Measurements from ENCODE around the gene TOR4A. TPM values are rescaled to one million over a fixed set of nuclear protein-coding genes. Genes with fewer than 3 reads are reported as not detected.
"Not testable (repeated sequence)": the region's sequence is repeated elsewhere in the genome, so short reads cannot be mapped to it uniquely, and the experiment has no call there.

TOR4A gene
- total RNA-seq, 1 donor from 2014 or later, result 3.6 TPM

- DNase-seq (ENCODE audit: low read depth), result peak; percentile 96
These were observed 39.5 kb upstream of the TOR4A start for GRCh38 chr9:137237759-137238726.

DNA sequence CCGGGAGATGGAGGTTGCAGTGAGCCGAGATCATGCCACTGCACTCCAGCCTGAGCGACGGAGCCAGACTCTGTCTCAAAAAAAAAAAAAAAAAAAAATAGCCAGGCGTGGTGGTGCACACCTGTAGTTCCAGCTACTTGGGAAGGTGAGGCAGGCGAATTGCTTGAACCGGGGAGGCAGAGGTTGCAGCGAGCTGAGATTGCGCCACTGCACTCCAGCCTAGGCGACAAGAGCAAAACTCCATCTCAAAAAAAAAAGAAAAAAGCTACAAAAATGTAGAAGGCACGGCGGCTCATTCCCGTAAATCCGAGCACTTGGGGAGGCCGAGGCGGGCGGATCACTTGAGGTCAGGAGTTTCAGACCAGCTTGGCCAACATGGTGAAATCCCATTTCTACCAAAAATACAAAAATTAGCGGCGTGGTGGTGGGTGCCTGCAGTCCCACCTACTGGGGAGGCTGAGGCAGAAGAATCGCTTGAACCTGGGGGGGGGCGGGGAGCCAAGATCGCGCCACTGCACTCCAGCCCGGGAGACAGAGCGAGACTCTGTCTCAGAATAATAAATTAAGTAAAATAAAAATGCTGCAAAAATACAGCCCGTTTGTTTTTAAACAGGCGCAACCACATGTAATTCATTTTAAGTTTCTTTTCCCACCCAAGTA, 37.9 kb upstream of the TOR4A start:
- DNase-seq (ENCODE audit: low read depth), result not testable (repeated sequence)

- peak; percentile 92 for DNase-seq (ENCODE audit: low read depth)
These were observed 37.1 kb upstream of the TOR4A start for GRCh38 chr9:137240318-137240840.

GRCh38 chr9:137240841-137241489, 36.6 kb upstream of the TOR4A start, which contains the start of gene TUBB4B:
Gene TUBB4B (plus strand): TSS chr9:137241287. CDS start chr9:137241361, 74 bp downstream.
- peak; percentile 100 for DNase-seq (ENCODE audit: low read depth)

DNA sequence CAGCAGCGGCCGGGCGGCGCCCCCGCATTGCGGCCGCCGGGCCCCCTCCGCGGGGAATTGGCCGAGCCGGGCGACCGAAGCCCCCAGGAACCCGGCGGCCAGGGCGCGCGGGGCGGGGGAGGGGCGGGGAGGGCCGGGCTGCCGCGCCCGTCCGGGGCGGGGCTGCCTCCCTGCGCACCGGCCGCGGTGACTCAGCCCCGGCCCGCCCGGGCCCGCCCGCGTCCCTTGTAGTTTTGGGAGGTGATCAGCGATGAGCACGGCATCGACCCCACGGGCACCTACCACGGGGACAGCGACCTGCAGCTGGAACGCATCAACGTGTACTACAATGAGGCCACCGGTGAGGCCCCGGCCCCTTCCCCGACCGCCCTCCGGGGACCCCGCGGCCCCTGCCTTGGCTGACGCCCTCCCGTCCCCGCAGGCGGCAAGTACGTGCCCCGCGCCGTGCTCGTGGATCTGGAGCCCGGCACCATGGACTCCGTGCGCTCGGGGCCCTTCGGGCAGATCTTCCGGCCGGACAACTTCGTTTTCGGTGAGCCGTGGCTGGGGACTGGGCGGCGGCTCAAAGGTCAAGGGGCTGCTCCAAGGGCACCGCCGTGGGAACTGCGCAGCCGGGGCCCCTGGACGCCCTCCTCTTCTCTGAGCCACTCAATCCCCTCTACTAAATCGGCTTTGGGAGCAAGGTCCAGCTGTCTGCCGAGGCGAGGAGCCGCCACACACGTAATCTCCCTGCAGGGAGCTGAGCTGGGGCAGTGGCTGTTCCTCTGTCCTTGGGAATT, 35.8 kb upstream of the TOR4A start:
- DNase-seq (ENCODE audit: low read depth), result peak; percentile 50

DNA sequence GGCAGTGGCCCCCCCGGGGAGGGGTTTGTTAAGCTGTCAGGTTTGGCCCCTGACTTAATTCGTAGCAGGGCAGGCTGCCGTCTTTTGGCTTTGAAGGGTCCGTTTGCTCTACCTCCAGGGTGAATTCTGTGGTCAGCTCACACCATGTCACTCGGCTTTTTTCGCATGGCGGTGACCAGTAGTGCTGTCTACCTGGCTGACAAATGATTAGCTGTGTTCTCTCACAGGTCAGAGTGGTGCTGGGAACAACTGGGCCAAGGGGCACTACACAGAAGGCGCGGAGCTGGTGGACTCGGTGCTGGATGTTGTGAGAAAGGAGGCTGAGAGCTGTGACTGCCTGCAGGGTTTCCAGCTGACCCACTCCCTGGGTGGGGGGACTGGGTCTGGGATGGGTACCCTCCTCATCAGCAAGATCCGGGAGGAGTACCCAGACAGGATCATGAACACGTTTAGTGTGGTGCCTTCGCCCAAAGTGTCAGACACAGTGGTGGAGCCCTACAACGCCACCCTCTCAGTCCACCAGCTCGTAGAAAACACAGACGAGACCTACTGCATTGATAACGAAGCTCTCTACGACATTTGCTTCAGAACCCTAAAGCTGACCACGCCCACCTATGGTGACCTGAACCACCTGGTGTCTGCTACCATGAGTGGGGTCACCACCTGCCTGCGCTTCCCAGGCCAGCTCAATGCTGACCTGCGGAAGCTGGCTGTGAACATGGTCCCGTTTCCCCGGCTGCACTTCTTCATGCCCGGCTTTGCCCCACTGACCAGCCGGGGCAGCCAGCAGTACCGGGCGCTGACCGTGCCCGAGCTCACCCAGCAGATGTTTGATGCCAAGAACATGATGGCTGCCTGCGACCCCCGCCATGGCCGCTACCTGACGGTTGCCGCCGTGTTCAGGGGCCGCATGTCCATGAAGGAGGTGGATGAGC, 35.0 kb upstream of the TOR4A start:
- DNase-seq (ENCODE audit: low read depth), result no peak

- not testable (repeated sequence) for DNase-seq (ENCODE audit: low read depth)
These were observed 34.3 kb upstream of the TOR4A start for GRCh38 chr9:137243266-137243625.

DNA sequence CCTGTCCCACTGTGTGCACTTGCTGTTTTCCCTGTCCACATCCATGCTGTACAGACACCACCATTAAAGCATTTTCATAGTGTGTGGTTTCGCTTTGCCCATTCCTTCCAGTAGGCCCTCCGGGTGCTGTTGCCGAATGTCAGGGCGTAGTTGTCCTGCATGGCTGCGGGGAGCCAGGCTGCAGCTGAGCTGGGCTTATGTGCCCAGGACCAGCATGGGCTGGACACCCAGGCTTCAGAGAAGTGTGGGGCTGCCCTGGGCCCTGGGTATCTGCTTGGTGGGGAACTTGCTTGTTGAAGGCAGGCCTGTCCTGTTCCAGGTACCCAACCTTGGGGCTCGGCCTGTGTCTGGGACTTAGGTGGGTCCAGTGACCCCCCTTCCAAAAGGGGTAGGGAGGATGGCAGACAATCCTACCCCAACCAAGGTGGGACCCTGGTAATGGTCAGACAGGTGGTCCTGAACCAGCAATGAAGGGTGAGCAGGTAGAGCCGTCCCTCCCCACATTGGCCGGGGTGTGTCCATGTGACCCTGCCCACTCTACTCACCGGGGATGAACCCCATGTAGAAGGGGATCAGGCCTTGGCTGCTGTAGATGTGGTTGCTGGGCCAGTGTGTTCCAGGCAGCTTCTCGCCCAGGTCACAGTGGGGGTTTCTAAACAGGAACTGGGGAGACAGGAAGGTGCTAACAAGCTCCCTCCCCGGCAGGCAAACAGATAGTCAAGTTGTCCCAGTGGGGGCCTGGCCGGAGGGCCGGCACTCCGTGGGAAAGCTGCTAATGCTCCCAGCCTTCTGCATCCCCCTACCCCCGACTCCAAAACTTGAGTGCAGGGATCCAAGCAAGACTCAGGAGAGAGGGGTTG, 33.7 kb upstream of the TOR4A start:
- no peak for DNase-seq (ENCODE audit: low read depth)

- no peak for DNase-seq (ENCODE audit: low read depth)
These were observed 32.8 kb upstream of the TOR4A start for GRCh38 chr9:137244486-137245449.

DNA sequence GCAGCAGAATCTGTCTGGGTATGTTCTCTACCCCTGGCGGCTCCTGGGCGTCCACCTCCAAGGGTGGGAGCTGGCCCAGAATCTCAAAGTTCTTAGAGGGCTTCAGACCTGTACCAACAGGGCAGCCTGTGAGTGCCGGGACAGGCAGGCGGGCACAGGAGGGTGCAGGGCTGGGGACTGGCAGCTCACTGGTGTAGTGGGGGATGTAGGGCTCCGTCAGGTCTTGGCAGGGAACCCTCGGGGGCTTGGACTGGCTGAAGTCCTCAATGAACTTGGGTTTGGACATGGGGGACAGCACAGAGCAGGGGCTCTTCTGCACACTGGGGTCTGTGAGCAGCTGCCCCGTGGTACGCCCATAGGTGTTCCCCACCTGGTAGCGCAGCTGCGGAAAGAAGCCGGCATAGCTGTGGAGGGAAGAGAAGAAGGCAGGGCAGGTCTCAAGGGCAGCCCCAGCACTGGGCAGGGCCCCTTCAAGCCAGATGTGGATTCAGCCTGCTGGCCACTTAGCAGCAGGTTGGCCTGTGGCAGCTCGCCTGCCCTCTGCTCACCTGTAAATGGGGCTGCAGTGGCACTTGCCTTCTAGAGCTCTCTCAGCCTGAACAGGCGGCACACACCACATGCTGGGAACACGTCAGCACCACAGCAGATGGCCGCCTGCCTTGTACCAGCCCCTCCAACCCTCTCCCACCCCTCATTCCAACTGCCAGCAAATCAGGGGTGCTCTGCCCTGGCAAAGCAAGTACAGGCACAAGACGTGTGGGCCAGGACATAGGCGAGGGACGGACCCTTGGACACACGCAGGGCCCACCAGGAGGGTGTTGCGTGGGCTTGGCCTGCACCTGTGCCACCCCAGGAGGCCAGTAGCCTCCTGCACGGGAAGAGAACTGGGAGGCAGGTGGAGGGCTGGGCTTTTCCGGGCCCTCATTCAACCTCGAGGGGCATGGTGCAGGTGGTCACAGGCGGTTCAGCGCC, 31.8 kb upstream of the TOR4A start:
- DNase-seq (ENCODE audit: low read depth), result no peak

- no peak for DNase-seq (ENCODE audit: low read depth)
These were observed 30.2 kb upstream of the TOR4A start for GRCh38 chr9:137247135-137247915.

DNA sequence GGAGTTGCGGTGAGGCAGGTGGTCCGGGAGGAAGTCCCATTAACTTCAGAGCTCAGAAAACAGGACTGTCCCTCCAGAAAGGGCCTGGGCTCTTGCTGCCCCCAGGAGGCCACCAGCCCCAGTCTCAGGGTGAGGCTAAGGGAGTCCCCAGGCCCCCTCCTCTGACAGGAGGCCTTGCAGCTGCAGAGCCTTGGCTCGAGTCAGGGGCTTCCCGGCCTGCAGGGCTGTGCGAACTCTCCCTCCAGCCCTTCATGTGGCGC, 29.7 kb upstream of the TOR4A start:
- DNase-seq (ENCODE audit: low read depth), result no peak

- no peak for DNase-seq (ENCODE audit: low read depth)
These were observed 27.0 kb upstream of the TOR4A start for GRCh38 chr9:137250329-137251193.

DNA sequence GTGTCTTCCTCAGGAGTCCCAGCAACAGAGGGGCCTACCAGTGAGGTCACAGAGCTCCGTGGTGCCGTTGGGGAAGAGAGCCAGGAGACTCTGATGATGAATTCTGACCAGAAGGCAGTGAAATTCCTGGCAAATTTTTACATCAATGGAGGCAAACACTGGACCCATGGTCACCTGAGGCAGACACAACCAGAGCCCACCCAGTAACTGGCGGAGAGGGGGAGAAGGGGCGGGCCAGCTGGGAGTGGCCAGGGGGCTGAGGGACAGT, 26.4 kb upstream of the TOR4A start, which contains the start of gene STPG3:
STPG3 (plus strand) TSS at position 93 of the 268 bp plus-strand sequence; CDS start at position 94, 1 bp downstream.
- no peak for DNase-seq (ENCODE audit: low read depth)
